Activated T-helper 17 cell treated with anti-CD3 and anti-CD28 coated beads, Interleukin-2, amount 50 U/mL, for 72 hours (primary cell): Measurements from ENCODE around the gene RRP8. TPM values are rescaled to one million over a fixed set of nuclear protein-coding genes. Genes with fewer than 3 reads are reported as not detected.

Experiments used
- ATAC-seq: fragments of 150-1000 bp; cut with Tn5 transposase; replicated peaks from 2 replicates; pipeline ENCODE4 v1.10.0; 2021; ENCODE audit warnings: mild to moderate bottlenecking, moderate library complexity
- H3K27ac Mint-ChIP-seq: one replicate; pipeline ENCODE4 v1.8.0; 2022; ENCODE audit warnings: mixed read lengths
- H3K27me3 Mint-ChIP-seq: one replicate; pipeline ENCODE4 v1.8.0; 2022; ENCODE audit warnings: mixed read lengths
- H3K36me3 Mint-ChIP-seq: one replicate; pipeline ENCODE4 v1.8.0; 2022; ENCODE audit warnings: low read depth, mild to moderate bottlenecking, mixed read lengths
- H3K4me1 Mint-ChIP-seq: one replicate; pipeline ENCODE4 v1.8.0; 2022; ENCODE audit warnings: mixed read lengths
- H3K4me3 Mint-ChIP-seq: one replicate; pipeline ENCODE4 v1.8.0; 2022; ENCODE audit warnings: mild to moderate bottlenecking, mixed read lengths
- H3K9me3 Mint-ChIP-seq: one replicate; pipeline ENCODE4 v1.8.0; 2022; ENCODE audit warnings: mixed read lengths
- total RNA-seq, 2 donors: library from RNA; stranded (reverse); gene quantifications; one replicate each; pipeline ENCODE4 v1.2.3, GENCODE V29; 2022

RRP8 gene
- total RNA-seq, 2 donors from 2014 or later, result 27.2 to 31.9 TPM

DNA sequence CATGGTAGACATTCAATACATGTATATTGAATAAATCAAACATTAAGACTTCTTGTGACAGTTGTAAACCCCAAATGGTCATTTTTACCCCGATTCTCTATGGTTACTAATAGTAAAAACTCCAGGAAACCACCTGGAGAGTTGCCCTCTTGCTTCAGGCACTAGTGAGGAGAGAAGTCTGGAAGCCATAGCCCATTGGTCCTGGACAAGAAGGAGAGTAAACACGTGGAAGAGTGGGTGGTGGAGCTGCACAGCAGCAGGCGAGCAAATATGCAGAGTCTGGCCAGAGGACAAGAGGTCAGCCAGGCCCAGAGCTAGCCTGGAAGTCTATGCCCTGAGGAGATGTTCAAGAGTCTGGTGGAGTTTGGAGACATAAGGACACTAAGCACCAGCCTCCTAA is 34.5 kb upstream of the RRP8 start:
- H3K9me3 Mint-ChIP-seq, result no peaks in the 10 kb centered on the region
- no peaks in the 10 kb centered on the region for H3K27me3 Mint-ChIP-seq
- no peaks in the 10 kb centered on the region for H3K4me1 Mint-ChIP-seq
- H3K4me3 Mint-ChIP-seq, result no peak overlapping the region
- H3K27ac Mint-ChIP-seq, result no peak overlapping the region
- ATAC-seq, result no peak
- H3K36me3 Mint-ChIP-seq, result no peaks in the 10 kb centered on the region

GRCh38 chr11:6636480-6636879 is 33.1 kb upstream of the RRP8 start:
- ATAC-seq, result no peak
- Mint-ChIP-seq H3K9me3 (no peaks in the 10 kb centered on the region), H3K4me1 (no peaks in the 10 kb centered on the region), H3K36me3 (no peaks in the 10 kb centered on the region), H3K4me3 (no peak overlapping the region), H3K27ac (no peak overlapping the region), H3K27me3 (no peaks in the 10 kb centered on the region)

DNA sequence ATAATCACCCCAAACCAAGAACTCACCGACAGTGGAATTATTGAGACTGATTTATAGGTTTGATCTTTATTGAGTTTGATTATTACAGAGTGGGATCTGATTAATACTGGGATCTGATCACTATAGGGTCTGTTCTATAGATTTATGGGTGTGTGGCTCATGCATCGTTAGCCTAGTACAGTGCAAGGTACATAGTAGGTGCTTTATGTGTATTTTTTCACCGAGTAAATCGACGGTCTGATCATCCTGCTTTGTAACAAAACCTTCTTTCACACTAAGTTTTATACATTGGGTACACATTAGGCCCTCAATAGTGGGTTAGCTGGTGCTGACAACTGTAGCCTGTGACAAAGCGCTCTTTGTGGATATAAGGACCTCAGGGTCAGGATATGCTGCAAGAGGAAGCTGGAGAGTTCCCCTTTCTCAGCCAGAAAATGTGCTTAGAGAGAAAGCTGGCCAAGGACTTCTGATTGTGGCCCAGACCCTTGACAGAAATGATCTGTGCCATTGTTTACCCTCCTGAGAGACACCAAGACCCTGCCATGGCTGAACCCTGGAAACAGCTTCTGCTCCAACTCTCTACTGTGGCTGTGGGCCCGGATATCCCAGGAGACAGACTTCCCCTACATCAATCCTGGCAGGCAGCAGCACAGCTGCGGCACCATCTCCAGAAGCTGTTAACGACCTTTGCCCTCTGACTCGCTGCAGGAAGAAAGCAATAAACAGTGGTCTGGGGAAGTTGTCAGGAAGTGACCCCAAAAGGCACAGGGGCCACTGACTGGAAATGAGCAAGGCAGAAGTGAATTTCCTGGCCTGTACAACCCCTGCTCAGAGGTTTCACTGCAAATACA is 31.9 kb upstream of the RRP8 start:
- H3K36me3 Mint-ChIP-seq, result no peaks in the 10 kb centered on the region
- no peak overlapping the region for H3K27ac Mint-ChIP-seq
- H3K4me1 Mint-ChIP-seq, result no peaks in the 10 kb centered on the region
- H3K27me3 Mint-ChIP-seq, result no peaks in the 10 kb centered on the region
- ATAC-seq, result no peak
- no peaks in the 10 kb centered on the region for H3K9me3 Mint-ChIP-seq
- H3K4me3 Mint-ChIP-seq, result no peak overlapping the region

DNA sequence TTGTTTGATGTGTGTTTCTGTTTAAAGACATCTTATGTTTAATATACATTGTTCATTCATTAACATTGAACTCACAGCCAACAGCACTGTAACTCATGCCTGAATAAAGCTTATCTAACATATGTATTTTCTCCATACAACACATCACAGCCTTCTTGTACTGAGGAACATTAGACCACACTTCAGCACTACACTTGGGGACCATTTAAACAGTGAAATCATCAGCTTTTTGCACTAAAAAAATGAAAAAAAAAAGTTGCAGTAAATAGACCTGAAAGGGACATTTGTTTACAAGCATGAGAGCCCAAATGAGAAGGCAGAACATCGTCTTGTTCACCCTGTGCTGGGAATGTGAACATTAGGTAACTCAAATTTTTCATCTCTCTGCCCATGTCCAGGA is 31.1 kb upstream of the RRP8 start:
- Mint-ChIP-seq H3K9me3 (no peaks in the 10 kb centered on the region), H3K4me1 (no peaks in the 10 kb centered on the region), H3K27ac (no peak overlapping the region), H3K4me3 (no peak overlapping the region), H3K27me3 (no peaks in the 10 kb centered on the region), H3K36me3 (no peaks in the 10 kb centered on the region)
- ATAC-seq, result no peak

GRCh38 chr11:6633422-6634408 is 30.3 kb upstream of the RRP8 start:
- H3K4me3 Mint-ChIP-seq, result no peak overlapping the region
- ATAC-seq, result no peak
- no peaks in the 10 kb centered on the region for H3K4me1 Mint-ChIP-seq
- no peaks in the 10 kb centered on the region for H3K9me3 Mint-ChIP-seq
- H3K27ac Mint-ChIP-seq, result no peak overlapping the region
- H3K36me3 Mint-ChIP-seq, result no peaks in the 10 kb centered on the region
- H3K27me3 Mint-ChIP-seq, result no peaks in the 10 kb centered on the region

GRCh38 chr11:6632116-6633073 is 29.0 kb upstream of the RRP8 start:
- no peaks in the 10 kb centered on the region for H3K27me3 Mint-ChIP-seq
- peak; percentile 63 for ATAC-seq
- no peak overlapping the region for H3K27ac Mint-ChIP-seq
- no peaks in the 10 kb centered on the region for H3K36me3 Mint-ChIP-seq
- no peaks in the 10 kb centered on the region for H3K9me3 Mint-ChIP-seq
- H3K4me1 Mint-ChIP-seq, result peaks cover 5% of the 10 kb centered on the region
- no peak overlapping the region for H3K4me3 Mint-ChIP-seq

GRCh38 chr11:6631361-6631890 is 28.0 kb upstream of the RRP8 start:
- peaks cover 6% of the 10 kb centered on the region for H3K4me1 Mint-ChIP-seq
- H3K27ac Mint-ChIP-seq, result no peak overlapping the region
- H3K27me3 Mint-ChIP-seq, result no peaks in the 10 kb centered on the region
- H3K9me3 Mint-ChIP-seq, result no peaks in the 10 kb centered on the region
- no peak overlapping the region for H3K4me3 Mint-ChIP-seq
- H3K36me3 Mint-ChIP-seq, result no peaks in the 10 kb centered on the region
- ATAC-seq, result no peak

- H3K36me3 Mint-ChIP-seq, result no peaks in the 10 kb centered on the region
Observed at GRCh38 chr11:6630632-6631291, 27.3 kb upstream of the RRP8 start.

GRCh38 chr11:6629892-6630631 is 26.6 kb upstream of the RRP8 start:
- ATAC-seq, result no peak
- Mint-ChIP-seq H3K4me1 (peaks cover 6% of the 10 kb centered on the region), H3K36me3 (no peaks in the 10 kb centered on the region), H3K27me3 (no peaks in the 10 kb centered on the region), H3K4me3 (no peak overlapping the region), H3K27ac (no peak overlapping the region), H3K9me3 (no peaks in the 10 kb centered on the region)

More at GRCh38 chr11:6630632-6631291, 27.3 kb upstream of the RRP8 start:
- ATAC-seq, result no peak
- no peaks in the 10 kb centered on the region for H3K27me3 Mint-ChIP-seq
- H3K27ac Mint-ChIP-seq, result no peak overlapping the region
- peaks cover 6% of the 10 kb centered on the region for H3K4me1 Mint-ChIP-seq
- no peak overlapping the region for H3K4me3 Mint-ChIP-seq
- no peaks in the 10 kb centered on the region for H3K9me3 Mint-ChIP-seq

DNA sequence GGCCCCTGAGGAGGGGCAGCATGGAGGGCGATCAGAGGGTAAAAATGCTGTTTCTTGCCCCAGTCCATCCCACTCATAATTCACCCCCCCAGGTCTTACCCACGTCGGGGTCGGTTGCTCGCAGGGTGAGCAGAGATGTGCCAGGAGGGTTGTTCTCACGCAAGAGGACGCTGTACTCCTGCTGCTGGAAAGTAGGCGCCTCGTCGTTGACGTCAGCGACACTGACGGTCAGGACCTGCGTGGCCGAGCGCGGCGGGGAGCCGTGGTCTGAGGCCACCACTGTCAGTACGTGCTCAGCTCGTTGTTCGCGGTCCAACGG is 26.1 kb upstream of the RRP8 start:
- no peak for ATAC-seq
- Mint-ChIP-seq H3K9me3 (no peaks in the 10 kb centered on the region), H3K4me1 (peaks cover 6% of the 10 kb centered on the region), H3K36me3 (no peaks in the 10 kb centered on the region), H3K27me3 (no peaks in the 10 kb centered on the region), H3K4me3 (no peak overlapping the region), H3K27ac (no peak overlapping the region)

DNA sequence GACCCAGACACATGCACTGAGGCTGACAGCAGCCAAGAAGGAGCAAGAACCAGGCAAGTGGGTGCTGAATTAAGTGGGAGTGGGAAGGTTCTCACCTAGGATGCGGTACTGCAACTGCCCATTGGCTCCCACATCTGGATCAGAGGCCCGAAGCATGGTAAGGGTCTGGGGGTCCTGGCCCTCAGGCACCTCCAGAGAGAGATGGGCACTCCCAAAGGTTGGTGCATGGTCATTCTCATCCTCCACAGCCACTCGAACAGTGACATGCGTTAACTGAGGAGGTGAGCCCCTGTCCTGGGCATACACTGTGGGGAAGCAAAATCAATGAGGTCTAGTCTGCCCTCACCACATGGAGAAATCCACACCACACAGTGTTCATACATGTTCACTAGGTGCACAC is 25.1 kb upstream of the RRP8 start:
- Mint-ChIP-seq H3K4me3 (no peak overlapping the region), H3K36me3 (no peaks in the 10 kb centered on the region), H3K27me3 (no peaks in the 10 kb centered on the region), H3K9me3 (no peaks in the 10 kb centered on the region), H3K27ac (peak overlapping the region; percentile 74), H3K4me1 (peaks cover 6% of the 10 kb centered on the region)
- ATAC-seq, result no peak

DNA sequence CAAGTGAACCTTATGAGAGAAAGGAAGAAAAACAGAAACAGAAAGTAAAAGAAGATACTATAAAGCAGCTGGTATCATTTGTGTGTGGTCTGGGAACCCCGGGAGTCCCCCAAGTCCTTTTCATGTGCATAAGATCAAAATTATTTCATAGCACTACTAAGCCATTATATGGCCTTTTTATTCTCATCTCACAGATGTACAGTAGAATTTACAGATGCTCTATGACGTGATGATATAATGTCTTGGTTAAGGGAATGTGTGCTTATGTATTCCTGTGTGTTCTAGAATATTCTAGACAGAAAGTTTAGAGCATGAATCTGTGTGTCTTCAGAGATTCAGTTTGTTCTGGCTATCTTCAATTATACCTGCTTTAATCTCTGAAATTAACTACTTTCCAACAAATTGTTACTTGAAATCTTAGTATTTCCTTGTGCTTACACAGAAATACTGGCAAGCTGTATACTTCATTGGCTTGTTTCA is 24.4 kb upstream of the RRP8 start:
- Mint-ChIP-seq H3K27me3 (no peaks in the 10 kb centered on the region), H3K4me1 (peaks cover 6% of the 10 kb centered on the region), H3K27ac (peak overlapping the region; percentile 74), H3K9me3 (no peaks in the 10 kb centered on the region), H3K36me3 (no peaks in the 10 kb centered on the region), H3K4me3 (peak overlapping the region; percentile 62)
- ATAC-seq, result peak; percentile 67
